Fibroblast of lung (primary cell): ENCODE results near the gene RNU2-63P. TPM values are rescaled to one million over a fixed set of nuclear protein-coding genes. Genes with fewer than 3 reads are reported as not detected.

Experiments
- DNase-seq, 2 donors: peaks; one replicate each; pipeline versions ENCODE4 v3.0.0 to v3.0.0-alpha.2; 2010; ENCODE audit warnings: low read depth in 2 of 2
- H2AFZ ChIP-seq: 2 replicates; pipeline ENCODE4 v1.5.1; 2012; ENCODE audit warnings: low read length, control low read depth, inconsistent platforms
- H3K27ac ChIP-seq: 2 replicates; pipeline ENCODE4 v1.5.1; 2011; ENCODE audit warnings: low read length, control low read depth; ENCODE audit not compliant: insufficient read depth
- H3K27me3 ChIP-seq: 2 replicates; pipeline ENCODE4 v1.5.1; 2011; ENCODE audit warnings: mild to moderate bottlenecking, low read length; ENCODE audit not compliant: control insufficient read depth, insufficient read depth
- H3K36me3 ChIP-seq: 2 replicates; pipeline ENCODE4 v1.5.1; 2011; ENCODE audit warnings: low read length; ENCODE audit not compliant: control insufficient read depth, insufficient read depth
- H3K4me1 ChIP-seq: 2 replicates; pipeline ENCODE4 v1.5.1; 2011; ENCODE audit warnings: low read length; ENCODE audit not compliant: control insufficient read depth, insufficient read depth; ENCODE audit errors: extremely low read depth
- H3K4me2 ChIP-seq: 2 replicates; pipeline ENCODE4 v1.5.1; 2011; ENCODE audit warnings: low read length, control low read depth; ENCODE audit not compliant: insufficient read depth; ENCODE audit errors: extremely low read depth
- H3K4me3 ChIP-seq, 4 experiments: fragments of 200-600 bp in 1 of 4; sonication (generic) in 1 of 4; replicated peaks in 1 of 4; 2 replicates each; pipeline ENCODE4 v1.5.1; 2011 to 2016; ENCODE audit warnings: low read length in 4 of 4, low read depth in 3 of 4, mild to moderate bottlenecking in 3 of 4, control low read depth in 2 of 4, inconsistent platforms in 1 of 4, mixed read lengths in 1 of 4; ENCODE audit not compliant: insufficient read depth in 1 of 4; ENCODE audit errors: control extremely low read depth in 1 of 4
- H3K79me2 ChIP-seq: 2 replicates; pipeline ENCODE4 v1.5.1; 2012; ENCODE audit warnings: mild to moderate bottlenecking, low read length, inconsistent platforms; ENCODE audit not compliant: control insufficient read depth, insufficient read depth
- H3K9ac ChIP-seq: 2 replicates; pipeline ENCODE4 v1.5.1; 2011; ENCODE audit warnings: mild to moderate bottlenecking, low read length, control low read depth; ENCODE audit not compliant: insufficient read depth
- H3K9me3 ChIP-seq: 2 replicates; pipeline ENCODE4 v1.5.1; 2012; ENCODE audit warnings: low read depth, low read length; ENCODE audit not compliant: control insufficient read depth, insufficient read depth
- H4K20me1 ChIP-seq: 2 replicates; pipeline ENCODE4 v1.5.1; 2011; ENCODE audit warnings: low read length; ENCODE audit not compliant: control insufficient read depth, insufficient read depth; ENCODE audit errors: extremely low read depth
- EZH2 ChIP-seq: IDR thresholded peaks from 2 replicates; pipeline ENCODE4 v1.5.1; 2012; ENCODE audit warnings: low read length, control low read depth, mild to moderate bottlenecking; ENCODE audit errors: missing control alignments
- polyA plus RNA-seq, 2 donors: library from polyadenylated mRNA; depleted of rRNA in 1 of 2; stranded (reverse) in 1 of 2; unstranded in 1 of 2; fragments of >200 nt; gene quantifications; 2 replicates each; pipeline ENCODE4 v1.2.1, GENCODE V29; 2011 to 2012; ENCODE audit warnings: missing spikeins in 1 of 2
- total RNA-seq: library from RNA; depleted of rRNA; stranded (reverse); fragments of >200 nt; gene quantifications from 2 replicates; pipeline ENCODE4 v1.2.1, GENCODE V29; 2014
- TF ChIP-seq, protein P1 (sequence below), 2 donors: IDR thresholded peaks in 1 of 2; conservative IDR thresholded peaks in 1 of 2; 1 replicate in 1 of 2; 2 replicates in 1 of 2; pipeline ENCODE4 v1.5.1; 2011 to 2012; ENCODE audit warnings: low read length in 2 of 2, control low read depth in 1 of 2, inconsistent platforms in 1 of 2, low read depth in 1 of 2, mild to moderate bottlenecking in 1 of 2

The RNU2-63P gene
- total and polyA plus RNA-seq, 2 donors (not counting 1 experiment from before 2014, with no cell fraction given): 268 TPM; not detected in 1

DNA sequence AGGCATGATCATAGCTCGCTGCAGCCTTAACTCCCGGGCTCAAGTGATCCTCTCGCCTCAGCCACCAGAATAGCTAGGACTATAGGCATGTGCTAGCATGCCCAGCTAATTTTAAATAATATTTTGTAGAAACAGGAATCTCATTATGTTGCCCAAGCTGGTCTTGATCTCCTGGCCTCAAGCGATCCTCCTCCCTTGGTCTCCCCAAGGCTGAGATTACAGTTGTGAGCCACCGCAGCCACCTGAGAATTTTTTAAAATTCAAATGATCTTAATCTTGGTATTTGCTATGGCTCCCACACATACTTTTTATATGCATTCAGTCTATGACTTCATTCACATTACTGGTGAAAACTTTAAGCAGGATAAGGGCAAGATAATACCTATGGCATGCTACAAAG is 26.1 kb upstream of the RNU2-63P start:
- Histone ChIP-seq H3K9me3 (no peaks in the 10 kb centered on the region), H3K9ac (no peak overlapping the region), H3K4me3 (no peak overlapping the region), H3K36me3 (no peaks in the 10 kb centered on the region), H3K4me2 (no peak overlapping the region), H3K27me3 (no peaks in the 10 kb centered on the region), H2AFZ (no peak overlapping the region), H3K4me1 (peaks cover 8% of the 10 kb centered on the region), H4K20me1 (no peaks in the 10 kb centered on the region), H3K79me2 (peaks cover 7% of the 10 kb centered on the region), H3K27ac (no peak overlapping the region)
- TF ChIP-seq EZH2: no peak
- TF ChIP-seq, protein P1, sequence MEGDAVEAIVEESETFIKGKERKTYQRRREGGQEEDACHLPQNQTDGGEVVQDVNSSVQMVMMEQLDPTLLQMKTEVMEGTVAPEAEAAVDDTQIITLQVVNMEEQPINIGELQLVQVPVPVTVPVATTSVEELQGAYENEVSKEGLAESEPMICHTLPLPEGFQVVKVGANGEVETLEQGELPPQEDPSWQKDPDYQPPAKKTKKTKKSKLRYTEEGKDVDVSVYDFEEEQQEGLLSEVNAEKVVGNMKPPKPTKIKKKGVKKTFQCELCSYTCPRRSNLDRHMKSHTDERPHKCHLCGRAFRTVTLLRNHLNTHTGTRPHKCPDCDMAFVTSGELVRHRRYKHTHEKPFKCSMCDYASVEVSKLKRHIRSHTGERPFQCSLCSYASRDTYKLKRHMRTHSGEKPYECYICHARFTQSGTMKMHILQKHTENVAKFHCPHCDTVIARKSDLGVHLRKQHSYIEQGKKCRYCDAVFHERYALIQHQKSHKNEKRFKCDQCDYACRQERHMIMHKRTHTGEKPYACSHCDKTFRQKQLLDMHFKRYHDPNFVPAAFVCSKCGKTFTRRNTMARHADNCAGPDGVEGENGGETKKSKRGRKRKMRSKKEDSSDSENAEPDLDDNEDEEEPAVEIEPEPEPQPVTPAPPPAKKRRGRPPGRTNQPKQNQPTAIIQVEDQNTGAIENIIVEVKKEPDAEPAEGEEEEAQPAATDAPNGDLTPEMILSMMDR (conservative IDR thresholded peaks at IDR 0.05 in 1 of 2, IDR thresholded peaks at IDR 0.05 in 1 of 2; ENCODE audit: low read depth in 1 of 2, low read length in 2 of 2): no peak
- no peak for DNase-seq

DNA sequence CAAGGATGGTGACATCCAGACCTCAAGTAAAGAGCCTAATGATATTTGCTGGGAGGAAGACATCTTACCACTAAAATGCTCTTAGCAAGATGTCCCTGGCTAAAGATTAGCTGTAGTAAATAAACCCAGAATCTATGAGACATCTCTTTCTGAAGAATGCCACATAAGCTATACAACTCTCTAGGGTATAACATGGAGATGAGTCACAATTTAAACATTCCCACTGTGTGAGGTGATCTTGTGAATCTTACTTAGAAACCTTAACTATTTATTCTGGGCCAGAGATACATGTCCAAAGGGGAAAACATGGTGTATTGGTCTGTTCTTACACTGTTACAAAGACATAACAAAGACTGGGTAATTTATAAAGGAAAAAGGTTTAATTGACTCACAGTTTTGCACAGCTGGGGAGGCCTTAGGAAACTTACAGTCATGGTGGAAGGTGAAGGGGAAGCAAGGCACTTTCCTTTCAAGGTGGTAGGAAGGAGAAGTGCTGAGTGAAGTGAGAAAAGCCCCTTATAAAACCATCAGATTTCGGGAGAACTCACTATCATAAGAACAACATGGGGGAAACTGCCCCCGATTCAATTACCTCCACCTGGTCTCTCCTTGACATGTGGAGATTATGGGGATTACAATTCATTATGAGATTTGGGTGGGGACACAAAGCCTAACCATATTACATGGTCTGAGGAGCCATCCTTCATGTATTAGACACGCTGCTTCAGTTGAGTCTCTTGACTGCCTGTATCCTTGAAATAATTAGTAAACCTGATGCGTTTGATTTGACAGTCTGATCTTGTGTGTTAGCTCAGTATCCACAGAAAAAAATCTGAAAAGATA is 22.1 kb upstream of the RNU2-63P start:
- Histone ChIP-seq H3K4me2 (no peak overlapping the region), H4K20me1 (no peaks in the 10 kb centered on the region), H2AFZ (no peak overlapping the region), H3K9ac (no peak overlapping the region), H3K79me2 (peaks cover 2% of the 10 kb centered on the region), H3K27me3 (no peaks in the 10 kb centered on the region), H3K9me3 (no peaks in the 10 kb centered on the region), H3K4me3 (no peak overlapping the region), H3K27ac (peak overlapping the region; percentile 73), H3K36me3 (no peaks in the 10 kb centered on the region), H3K4me1 (peaks cover 8% of the 10 kb centered on the region)
- peak; percentile 83 to 95 for DNase-seq
- TF ChIP-seq EZH2: no peak
- TF ChIP-seq, protein P1 (conservative IDR thresholded peaks at IDR 0.05 in 1 of 2, IDR thresholded peaks at IDR 0.05 in 1 of 2; ENCODE audit: low read depth in 1 of 2, low read length in 2 of 2): no peak

DNA sequence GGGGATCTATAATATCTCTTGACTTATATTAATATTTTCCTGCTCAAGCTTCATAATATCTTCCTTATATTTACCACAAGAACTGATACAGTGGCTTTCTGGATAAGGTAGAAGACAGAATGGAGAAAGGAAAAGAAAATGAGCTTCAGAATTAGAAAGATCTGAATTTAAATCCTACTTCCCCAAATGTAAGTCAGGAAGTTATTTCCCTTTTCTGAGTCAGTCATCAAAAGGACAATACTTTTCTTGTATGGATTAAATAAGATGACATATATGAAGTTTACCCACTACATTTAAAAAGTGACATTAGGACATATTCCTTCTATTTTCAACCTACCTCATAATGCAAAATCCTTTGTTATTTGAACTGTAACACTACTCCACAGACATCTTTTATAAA is 20.3 kb upstream of the RNU2-63P start:
- Histone ChIP-seq H3K36me3 (no peaks in the 10 kb centered on the region), H3K4me2 (no peak overlapping the region), H3K27me3 (no peaks in the 10 kb centered on the region), H3K27ac (no peak overlapping the region), H3K9ac (no peak overlapping the region), H2AFZ (no peak overlapping the region), H4K20me1 (no peaks in the 10 kb centered on the region), H3K4me1 (peaks cover 8% of the 10 kb centered on the region), H3K9me3 (no peaks in the 10 kb centered on the region), H3K4me3 (no peak overlapping the region), H3K79me2 (peaks cover 2% of the 10 kb centered on the region)
- TF ChIP-seq, protein P1 (conservative IDR thresholded peaks at IDR 0.05 in 1 of 2, IDR thresholded peaks at IDR 0.05 in 1 of 2; ENCODE audit: low read depth in 1 of 2, low read length in 2 of 2): no peak
- no peak for TF ChIP-seq EZH2
- no peak for DNase-seq
